HG03439 (cell line): ENCODE data around the gene C1orf74.

Experiments
- ATAC-seq: cut with Tn5 transposase; IDR thresholded peaks from one replicate; pipeline ENCODE4 v1.9.1; 2021; ENCODE audit warnings: mild to moderate bottlenecking, moderate library complexity; ENCODE audit not compliant: unreplicated experiment

Gene C1orf74

GRCh38 chr1:209784265-209785169 is at the start of gene C1orf74:
C1orf74 (minus strand) TSS chr1:209784559; CDS start chr1:209783634, 925 bp downstream.
- ATAC-seq, result peak; percentile 98

GRCh38 chr1:209831615-209832014 is 47.3 kb upstream of the C1orf74 start:
- no peak for ATAC-seq

- ATAC-seq, result no peak
Observed at GRCh38 chr1:209830722-209831121, 46.4 kb upstream of the C1orf74 start.

GRCh38 chr1:209829716-209830115 is 45.4 kb upstream of the C1orf74 start:
- no peak for ATAC-seq

GRCh38 chr1:209827384-209828262 is 43.3 kb upstream of the C1orf74 start, which contains the start of gene UTP25:
UTP25 (plus strand) TSS chr1:209827972; CDS start chr1:209828064, 92 bp downstream.
- peak; percentile 95 for ATAC-seq

GRCh38 chr1:209825591-209826434 is 41.5 kb upstream of the C1orf74 start:
- no peak for ATAC-seq

GRCh38 chr1:209823143-209824041 is 39.0 kb upstream of the C1orf74 start:
- no peak for ATAC-seq

GRCh38 chr1:209822706-209823105 is 38.3 kb upstream of the C1orf74 start:
- ATAC-seq, result no peak

GRCh38 chr1:209820986-209821385 is 36.6 kb upstream of the C1orf74 start:
- no peak for ATAC-seq

- ATAC-seq, result no peak
Observed at GRCh38 chr1:209819058-209819457, 34.7 kb upstream of the C1orf74 start.

GRCh38 chr1:209817691-209818090 is 33.3 kb upstream of the C1orf74 start:
- ATAC-seq, result no peak

- ATAC-seq, result no peak
Observed at GRCh38 chr1:209816923-209817322, 32.6 kb upstream of the C1orf74 start.

- ATAC-seq, result no peak
Observed at GRCh38 chr1:209815931-209816341, 31.6 kb upstream of the C1orf74 start.

GRCh38 chr1:209815490-209815889 is 31.1 kb upstream of the C1orf74 start:
- no peak for ATAC-seq

GRCh38 chr1:209813902-209814301 is 29.5 kb upstream of the C1orf74 start:
- ATAC-seq, result no peak

GRCh38 chr1:209810783-209811182 is 26.4 kb upstream of the C1orf74 start:
- ATAC-seq, result no peak

- ATAC-seq, result no peak
Observed at GRCh38 chr1:209809611-209810010, 25.3 kb upstream of the C1orf74 start.

- ATAC-seq, result no peak
Observed at GRCh38 chr1:209808059-209808581, 23.8 kb upstream of the C1orf74 start.

GRCh38 chr1:209807509-209807908 is 23.1 kb upstream of the C1orf74 start:
- ATAC-seq, result no peak
